ENCODE measurements around the gene TUBE1.
A peak's percentile ranks its signal among the peaks of the same experiment; 100 is the strongest.

TUBE1 gene

GRCh38 chr6:112087136-112087911 lies at the start of gene TUBE1, which contains the start of gene FAM229B:
Gene TUBE1 (minus strand): TSS chr6:112087482. CDS start chr6:112087434, 48 bp downstream.
Gene FAM229B (plus strand): TSS chr6:112087591. CDS start chr6:112099284, 11,693 bp downstream.
- TF ChIP-seq ZFX (IDR thresholded peaks at IDR 0.05; ENCODE audit: borderline replicate concordance), result no peak
- TF ChIP-seq, protein P1, sequence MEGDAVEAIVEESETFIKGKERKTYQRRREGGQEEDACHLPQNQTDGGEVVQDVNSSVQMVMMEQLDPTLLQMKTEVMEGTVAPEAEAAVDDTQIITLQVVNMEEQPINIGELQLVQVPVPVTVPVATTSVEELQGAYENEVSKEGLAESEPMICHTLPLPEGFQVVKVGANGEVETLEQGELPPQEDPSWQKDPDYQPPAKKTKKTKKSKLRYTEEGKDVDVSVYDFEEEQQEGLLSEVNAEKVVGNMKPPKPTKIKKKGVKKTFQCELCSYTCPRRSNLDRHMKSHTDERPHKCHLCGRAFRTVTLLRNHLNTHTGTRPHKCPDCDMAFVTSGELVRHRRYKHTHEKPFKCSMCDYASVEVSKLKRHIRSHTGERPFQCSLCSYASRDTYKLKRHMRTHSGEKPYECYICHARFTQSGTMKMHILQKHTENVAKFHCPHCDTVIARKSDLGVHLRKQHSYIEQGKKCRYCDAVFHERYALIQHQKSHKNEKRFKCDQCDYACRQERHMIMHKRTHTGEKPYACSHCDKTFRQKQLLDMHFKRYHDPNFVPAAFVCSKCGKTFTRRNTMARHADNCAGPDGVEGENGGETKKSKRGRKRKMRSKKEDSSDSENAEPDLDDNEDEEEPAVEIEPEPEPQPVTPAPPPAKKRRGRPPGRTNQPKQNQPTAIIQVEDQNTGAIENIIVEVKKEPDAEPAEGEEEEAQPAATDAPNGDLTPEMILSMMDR (IDR thresholded peaks at IDR 0.05), result no peak

DNA sequence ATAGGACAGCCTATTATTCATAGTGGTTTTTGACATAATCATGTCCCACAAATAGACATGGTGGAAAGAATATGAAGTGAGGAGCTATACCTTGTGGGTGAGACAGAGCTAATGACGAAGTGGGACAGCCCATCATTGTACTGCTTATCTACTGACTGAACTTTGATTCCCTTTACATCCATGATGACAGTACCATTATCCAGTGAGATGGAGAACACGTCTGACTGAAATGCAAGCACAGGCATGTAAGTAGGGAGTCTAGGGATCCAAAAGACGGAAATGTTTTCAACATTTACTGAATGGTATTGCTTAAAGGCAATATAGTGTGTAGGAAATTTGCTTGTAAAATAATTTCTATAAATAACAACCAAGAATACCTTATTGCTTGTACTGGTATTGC lies 43.6 kb upstream of the TUBE1 start:
- no peak overlapping the region for H3K27ac ChIP-seq
- TF ChIP-seq ZFX (IDR thresholded peaks at IDR 0.05; ENCODE audit: borderline replicate concordance), result no peak
- TF ChIP-seq, protein P1 (IDR thresholded peaks at IDR 0.05), result no peak

More at GRCh38 chr6:112087136-112087911, at the start of gene TUBE1, which contains the start of gene FAM229B:
- H3K27ac ChIP-seq, result peak within 1 kb of the TSS; percentile 62

- H3K27ac ChIP-seq, result no peak overlapping the region
- no peak for TF ChIP-seq ZFX (IDR thresholded peaks at IDR 0.05; ENCODE audit: borderline replicate concordance)
- TF ChIP-seq, protein P1 (IDR thresholded peaks at IDR 0.05), result no peak
Measured at GRCh38 chr6:112128208-112128607, 40.9 kb upstream of the TUBE1 start.

- no peak overlapping the region for H3K27ac ChIP-seq
- TF ChIP-seq ZFX (IDR thresholded peaks at IDR 0.05; ENCODE audit: borderline replicate concordance), result no peak
- TF ChIP-seq, protein P1 (IDR thresholded peaks at IDR 0.05), result no peak
Measured at GRCh38 chr6:112123982-112124381, 36.7 kb upstream of the TUBE1 start.

GRCh38 chr6:112122756-112123155 lies 35.5 kb upstream of the TUBE1 start:
- no peak for TF ChIP-seq ZFX (IDR thresholded peaks at IDR 0.05; ENCODE audit: borderline replicate concordance)
- TF ChIP-seq, protein P1 (IDR thresholded peaks at IDR 0.05), result no peak
- no peak overlapping the region for H3K27ac ChIP-seq

GRCh38 chr6:112118034-112118433 lies 30.8 kb upstream of the TUBE1 start:
- TF ChIP-seq, protein P1 (IDR thresholded peaks at IDR 0.05), result no peak
- no peak for TF ChIP-seq ZFX (IDR thresholded peaks at IDR 0.05; ENCODE audit: borderline replicate concordance)
- no peak overlapping the region for H3K27ac ChIP-seq

DNA sequence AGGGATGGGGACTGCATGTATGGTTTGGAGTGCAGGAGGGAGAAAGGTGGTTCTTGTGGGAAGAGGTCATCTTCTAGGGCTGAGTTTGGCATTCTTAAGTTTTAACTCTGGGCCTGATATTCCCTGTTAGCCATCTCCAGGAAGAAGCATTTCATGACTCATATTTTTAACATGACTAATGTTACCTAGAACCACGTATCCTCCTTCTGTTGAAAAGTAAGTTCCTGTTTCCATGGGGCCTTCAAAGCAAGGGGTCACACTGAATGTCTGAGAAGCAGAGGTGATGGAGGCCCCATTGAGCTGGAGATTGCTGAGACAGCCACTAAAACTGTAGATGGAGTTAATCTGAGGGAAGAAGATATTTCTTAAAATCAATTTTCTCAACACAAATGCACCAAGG lies 30.3 kb upstream of the TUBE1 start:
- H3K27ac ChIP-seq, result no peak overlapping the region
- TF ChIP-seq, protein P1 (IDR thresholded peaks at IDR 0.05), result no peak
- no peak for TF ChIP-seq ZFX (IDR thresholded peaks at IDR 0.05; ENCODE audit: borderline replicate concordance)
